ENCODE results near the gene C1QTNF12.
"Not testable (repeated sequence)": the region's sequence is repeated elsewhere in the genome, so short reads cannot be mapped to it uniquely, and the experiment has no call there.

The C1QTNF12 gene

GRCh38 chr1:1255078-1255477 lies 8.6 kb upstream of the C1QTNF12 start:
- no peak for TF ChIP-seq CTCF (IDR thresholded peaks at IDR 0.05; ENCODE audit: extremely low read depth, insufficient read depth, missing control alignments)
- in situ Hi-C loops (cut with MboI; ENCODE audit: low pct_unique_long_range_greater_than_20kb, low sequenced_read_pairs, unreplicated experiment), result no loop called here
- DNase-seq (ENCODE audit: low spot score), result no peak

GRCh38 chr1:1254667-1254998 lies 8.1 kb upstream of the C1QTNF12 start:
- in situ Hi-C loops (cut with MboI; ENCODE audit: low pct_unique_long_range_greater_than_20kb, low sequenced_read_pairs, unreplicated experiment), result no loop called here
- no peak for TF ChIP-seq CTCF (IDR thresholded peaks at IDR 0.05; ENCODE audit: extremely low read depth, insufficient read depth, missing control alignments)
- DNase-seq (ENCODE audit: low spot score), result no peak

GRCh38 chr1:1253972-1254666 lies 7.6 kb upstream of the C1QTNF12 start:
- in situ Hi-C loops (cut with MboI; ENCODE audit: low pct_unique_long_range_greater_than_20kb, low sequenced_read_pairs, unreplicated experiment), result no loop called here
- TF ChIP-seq CTCF (IDR thresholded peaks at IDR 0.05; ENCODE audit: extremely low read depth, insufficient read depth, missing control alignments), result no peak
- DNase-seq (ENCODE audit: low spot score), result no peak

GRCh38 chr1:1253314-1253713 lies 6.8 kb upstream of the C1QTNF12 start:
- DNase-seq (ENCODE audit: low spot score), result no peak
- no peak for TF ChIP-seq CTCF (IDR thresholded peaks at IDR 0.05; ENCODE audit: extremely low read depth, insufficient read depth, missing control alignments)
- in situ Hi-C loops (cut with MboI; ENCODE audit: low pct_unique_long_range_greater_than_20kb, low sequenced_read_pairs, unreplicated experiment), result no loop called here

- no peak for TF ChIP-seq CTCF (IDR thresholded peaks at IDR 0.05; ENCODE audit: extremely low read depth, insufficient read depth, missing control alignments)
- in situ Hi-C loops (cut with MboI; ENCODE audit: low pct_unique_long_range_greater_than_20kb, low sequenced_read_pairs, unreplicated experiment), result no loop called here
- DNase-seq (ENCODE audit: low spot score), result peak; percentile 90
Observed at GRCh38 chr1:1250786-1251284, 4.3 kb upstream of the C1QTNF12 start.

- in situ Hi-C loops (cut with MboI; ENCODE audit: low pct_unique_long_range_greater_than_20kb, low sequenced_read_pairs, unreplicated experiment), result not testable (repeated sequence)
Observed at GRCh38 chr1:1248009-1248913, 1.7 kb upstream of the C1QTNF12 start.

More at GRCh38 chr1:1248009-1248913, 1.7 kb upstream of the C1QTNF12 start:
- not testable (repeated sequence) for DNase-seq (ENCODE audit: low spot score)

Data from GM13977 (cell line).